HEK293 (cell line): Measurements from ENCODE around the gene ITGB4.

Experiments used
- ZNF140 ChIP-seq: fragments of 450-650 bp; formaldehyde crosslinking; IDR thresholded peaks from 2 replicates; pipeline ENCODE4 v1.5.1; 2016; ENCODE audit warnings: missing biosample characterization, missing genetic modification characterization
- ZNF157 ChIP-seq: fragments of 450-650 bp; formaldehyde crosslinking; IDR thresholded peaks from 2 replicates; pipeline ENCODE4 v1.5.1; 2016; ENCODE audit warnings: missing biosample characterization, missing genetic modification characterization
- ZNF654 ChIP-seq: fragments of 450-650 bp; formaldehyde crosslinking; IDR thresholded peaks from 2 replicates; pipeline ENCODE4 v1.5.1; 2016; ENCODE audit warnings: low read depth, missing biosample characterization, missing genetic modification characterization
- ZNF677 ChIP-seq: fragments of 450-650 bp; IDR thresholded peaks from 2 replicates; pipeline ENCODE4 v1.5.0; 2018; ENCODE audit warnings: missing biosample characterization, mild to moderate bottlenecking, missing genetic modification characterization, moderate library complexity
- ZNF792 ChIP-seq: fragments of 450-650 bp; formaldehyde crosslinking; IDR thresholded peaks from 2 replicates; pipeline ENCODE4 v1.5.1; 2016; ENCODE audit warnings: missing biosample characterization, missing genetic modification characterization
- TF ChIP-seq, protein P1 (sequence below): fragments of 450-650 bp; formaldehyde crosslinking; IDR thresholded peaks from 2 replicates; pipeline ENCODE4 v1.5.1; 2016; ENCODE audit warnings: missing biosample characterization, missing genetic modification characterization

GRCh38 chr17:75689441-75689873 lies 31.8 kb upstream of the ITGB4 start:
- TF ChIP-seq ZNF140 (tag by site-specific recombination), result no peak
- no peak for TF ChIP-seq ZNF792 (tag by site-specific recombination)
- TF ChIP-seq, protein P1, sequence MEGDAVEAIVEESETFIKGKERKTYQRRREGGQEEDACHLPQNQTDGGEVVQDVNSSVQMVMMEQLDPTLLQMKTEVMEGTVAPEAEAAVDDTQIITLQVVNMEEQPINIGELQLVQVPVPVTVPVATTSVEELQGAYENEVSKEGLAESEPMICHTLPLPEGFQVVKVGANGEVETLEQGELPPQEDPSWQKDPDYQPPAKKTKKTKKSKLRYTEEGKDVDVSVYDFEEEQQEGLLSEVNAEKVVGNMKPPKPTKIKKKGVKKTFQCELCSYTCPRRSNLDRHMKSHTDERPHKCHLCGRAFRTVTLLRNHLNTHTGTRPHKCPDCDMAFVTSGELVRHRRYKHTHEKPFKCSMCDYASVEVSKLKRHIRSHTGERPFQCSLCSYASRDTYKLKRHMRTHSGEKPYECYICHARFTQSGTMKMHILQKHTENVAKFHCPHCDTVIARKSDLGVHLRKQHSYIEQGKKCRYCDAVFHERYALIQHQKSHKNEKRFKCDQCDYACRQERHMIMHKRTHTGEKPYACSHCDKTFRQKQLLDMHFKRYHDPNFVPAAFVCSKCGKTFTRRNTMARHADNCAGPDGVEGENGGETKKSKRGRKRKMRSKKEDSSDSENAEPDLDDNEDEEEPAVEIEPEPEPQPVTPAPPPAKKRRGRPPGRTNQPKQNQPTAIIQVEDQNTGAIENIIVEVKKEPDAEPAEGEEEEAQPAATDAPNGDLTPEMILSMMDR (tag by site-specific recombination), result no peak
- no peak for TF ChIP-seq ZNF654 (tag by site-specific recombination)
- TF ChIP-seq ZNF677, result no peak
- TF ChIP-seq ZNF157, result no peak
